IPS-20b (cell line): Measurements from ENCODE around the gene RNF175.

Experiments
- H3K27ac ChIP-seq: one replicate; pipeline ENCODE4 v1.5.1; 2013; ENCODE audit warnings: low read length
- H3K27me3 ChIP-seq: 2 replicates; pipeline ENCODE4 v1.6.1; 2013; ENCODE audit warnings: mild to moderate bottlenecking, low read length, inconsistent platforms; ENCODE audit not compliant: insufficient read depth
- H3K36me3 ChIP-seq: 2 replicates; pipeline ENCODE4 v1.6.1; 2013; ENCODE audit warnings: low read depth, mild to moderate bottlenecking, inconsistent platforms, low read length, moderate library complexity; ENCODE audit not compliant: insufficient read depth
- H3K4me1 ChIP-seq: 2 replicates; pipeline ENCODE4 v1.6.1; 2013; ENCODE audit warnings: mild to moderate bottlenecking, control low read depth, inconsistent platforms, low read length, moderate library complexity; ENCODE audit not compliant: insufficient read depth
- H3K4me3 ChIP-seq: 2 replicates; pipeline ENCODE4 v1.5.1; 2013; ENCODE audit warnings: mild to moderate bottlenecking, low read length, inconsistent platforms
- H3K9ac ChIP-seq: 2 replicates; pipeline ENCODE4 v1.6.1; 2013; ENCODE audit warnings: low read depth, mild to moderate bottlenecking, inconsistent platforms, low read length, moderate library complexity
- H3K9me3 ChIP-seq: 2 replicates; pipeline ENCODE4 v1.6.1; 2013; ENCODE audit warnings: mild to moderate bottlenecking, low read depth, low read length, inconsistent platforms; ENCODE audit not compliant: insufficient read depth

RNF175 gene

GRCh38 chr4:153791746-153792617, 32.2 kb upstream of the RNF175 start:
- Histone ChIP-seq H3K4me1 (peaks cover 14% of the 10 kb centered on the region), H3K9ac (peak overlapping the region; percentile 97), H3K27ac (no peak overlapping the region), H3K27me3 (peaks cover 29% of the 10 kb centered on the region), H3K4me3 (peak overlapping the region; percentile 84), H3K9me3 (no peaks in the 10 kb centered on the region), H3K36me3 (peaks cover 4% of the 10 kb centered on the region; the same call in 1 of the 2 replicates)

- H3K9ac ChIP-seq = peak overlapping the region; percentile 97; the same call in 1 of the 2 replicates
- H3K4me3 ChIP-seq = peak overlapping the region; percentile 84
- peak overlapping the region; percentile 78 for H3K27ac ChIP-seq
- H3K9me3 ChIP-seq = no peaks in the 10 kb centered on the region
- peaks cover 12% of the 10 kb centered on the region; the same call in 1 of the 2 replicates for H3K36me3 ChIP-seq
- peaks cover 14% of the 10 kb centered on the region for H3K4me1 ChIP-seq
- peaks cover 29% of the 10 kb centered on the region for H3K27me3 ChIP-seq
Observed at GRCh38 chr4:153790962-153791551, 31.2 kb upstream of the RNF175 start.

- Histone ChIP-seq H3K9me3 (no peaks in the 10 kb centered on the region), H3K9ac (peak overlapping the region; percentile 97; the same call in 1 of the 2 replicates), H3K36me3 (peaks cover 17% of the 10 kb centered on the region; the same call in 1 of the 2 replicates), H3K4me1 (peaks cover 15% of the 10 kb centered on the region), H3K27me3 (peaks cover 29% of the 10 kb centered on the region), H3K4me3 (peak overlapping the region; percentile 84), H3K27ac (peak overlapping the region; percentile 78)
Observed at GRCh38 chr4:153790500-153790865, 30.7 kb upstream of the RNF175 start.

- Histone ChIP-seq H3K27me3 (peaks cover 29% of the 10 kb centered on the region), H3K4me1 (peaks cover 18% of the 10 kb centered on the region), H3K4me3 (peak overlapping the region; percentile 84), H3K9ac (peak overlapping the region; percentile 97), H3K9me3 (no peaks in the 10 kb centered on the region), H3K27ac (peak overlapping the region; percentile 95), H3K36me3 (peaks cover 23% of the 10 kb centered on the region)
Observed at GRCh38 chr4:153789741-153790499, 30.1 kb upstream of the RNF175 start.

- peak within 1 kb of the TSS; percentile 95 for H3K27ac ChIP-seq
- H3K9ac ChIP-seq = peak within 1 kb of the TSS; percentile 97
- H3K4me1 ChIP-seq = peaks cover 22% of the 10 kb centered on the region
- H3K4me3 ChIP-seq = peak within 1 kb of the TSS; percentile 84
- H3K36me3 ChIP-seq = peaks cover 36% of the 10 kb centered on the region
- no peaks in the 10 kb centered on the region for H3K9me3 ChIP-seq
- H3K27me3 ChIP-seq = peaks cover 22% of the 10 kb centered on the region
Observed at GRCh38 chr4:153788413-153789276, 28.8 kb upstream of the RNF175 start, which contains the start of gene SFRP2. SFRP2 (minus strand) TSS chr4:153789083; CDS start chr4:153788835, 248 bp downstream.

GRCh38 chr4:153788051-153788412, 28.2 kb upstream of the RNF175 start:
- peaks cover 42% of the 10 kb centered on the region for H3K36me3 ChIP-seq
- peaks cover 16% of the 10 kb centered on the region for H3K27me3 ChIP-seq
- H3K9ac ChIP-seq = peak overlapping the region; percentile 97
- H3K4me1 ChIP-seq = peaks cover 27% of the 10 kb centered on the region
- H3K4me3 ChIP-seq = peak overlapping the region; percentile 84
- H3K27ac ChIP-seq = peak overlapping the region; percentile 63
- no peaks in the 10 kb centered on the region for H3K9me3 ChIP-seq

GRCh38 chr4:153787575-153787974, 27.8 kb upstream of the RNF175 start:
- H3K9ac ChIP-seq = peak overlapping the region; percentile 97; the same call in 1 of the 2 replicates
- peak overlapping the region; percentile 63 for H3K27ac ChIP-seq
- H3K4me1 ChIP-seq = peaks cover 28% of the 10 kb centered on the region

GRCh38 chr4:153787061-153787560, 27.3 kb upstream of the RNF175 start:
- Histone ChIP-seq H3K36me3 (peaks cover 51% of the 10 kb centered on the region), H3K4me1 (peaks cover 32% of the 10 kb centered on the region), H3K9ac (peak overlapping the region; percentile 97; the same call in 1 of the 2 replicates), H3K27ac (peak overlapping the region; percentile 63), H3K9me3 (no peaks in the 10 kb centered on the region), H3K27me3 (peaks cover 10% of the 10 kb centered on the region), H3K4me3 (peak overlapping the region; percentile 84)

More at GRCh38 chr4:153787575-153787974, 27.8 kb upstream of the RNF175 start:
- no peaks in the 10 kb centered on the region for H3K9me3 ChIP-seq
- H3K4me3 ChIP-seq = peak overlapping the region; percentile 84
- H3K36me3 ChIP-seq = peaks cover 47% of the 10 kb centered on the region
- peaks cover 15% of the 10 kb centered on the region for H3K27me3 ChIP-seq

- H3K27ac ChIP-seq = no peak overlapping the region
- H3K9me3 ChIP-seq = no peaks in the 10 kb centered on the region
- peaks cover 61% of the 10 kb centered on the region for H3K36me3 ChIP-seq
- H3K9ac ChIP-seq = peak overlapping the region; percentile 97; the same call in 1 of the 2 replicates
- H3K4me1 ChIP-seq = peaks cover 26% of the 10 kb centered on the region
- H3K27me3 ChIP-seq = peaks cover under 1% of the 10 kb centered on the region; the same call in 1 of the 2 replicates
- peak overlapping the region; percentile 84 for H3K4me3 ChIP-seq
Observed at GRCh38 chr4:153785910-153786721, 26.3 kb upstream of the RNF175 start.

GRCh38 chr4:153784166-153784699, 24.4 kb upstream of the RNF175 start:
- no peak overlapping the region for H3K9ac ChIP-seq
- H3K36me3 ChIP-seq = peaks cover 75% of the 10 kb centered on the region
- peaks cover 23% of the 10 kb centered on the region for H3K4me1 ChIP-seq
- H3K4me3 ChIP-seq = no peak overlapping the region
- H3K27ac ChIP-seq = no peak overlapping the region
- no peaks in the 10 kb centered on the region; the same call in 1 of the 2 replicates for H3K27me3 ChIP-seq
- H3K9me3 ChIP-seq = no peaks in the 10 kb centered on the region
